G401 (cell line): ENCODE results near the gene POU5F1. TPM values are rescaled to one million over a fixed set of nuclear protein-coding genes. Genes with fewer than 3 reads are reported as not detected.

Experiments used
- DNase-seq: peaks from one replicate; pipeline ENCODE4 v3.0.0-alpha.2; 2015; ENCODE audit warnings: low spot score
- in situ Hi-C: cut with HindIII; loops from 2 replicates; pipeline ENCODE4 v1.10.0; 2016; ENCODE audit warnings: low sequenced_read_pairs, mixed read lengths
- total RNA-seq: library from RNA; depleted of rRNA; stranded (reverse); fragments of >200 nt; shearing (Covaris generic); gene quantifications from 2 replicates; pipeline ENCODE4 v1.2.3, GENCODE V29; 2014; rRNA removed

The POU5F1 gene
- total RNA-seq, 1 experiment from 2014 or later, result not detected

DNA sequence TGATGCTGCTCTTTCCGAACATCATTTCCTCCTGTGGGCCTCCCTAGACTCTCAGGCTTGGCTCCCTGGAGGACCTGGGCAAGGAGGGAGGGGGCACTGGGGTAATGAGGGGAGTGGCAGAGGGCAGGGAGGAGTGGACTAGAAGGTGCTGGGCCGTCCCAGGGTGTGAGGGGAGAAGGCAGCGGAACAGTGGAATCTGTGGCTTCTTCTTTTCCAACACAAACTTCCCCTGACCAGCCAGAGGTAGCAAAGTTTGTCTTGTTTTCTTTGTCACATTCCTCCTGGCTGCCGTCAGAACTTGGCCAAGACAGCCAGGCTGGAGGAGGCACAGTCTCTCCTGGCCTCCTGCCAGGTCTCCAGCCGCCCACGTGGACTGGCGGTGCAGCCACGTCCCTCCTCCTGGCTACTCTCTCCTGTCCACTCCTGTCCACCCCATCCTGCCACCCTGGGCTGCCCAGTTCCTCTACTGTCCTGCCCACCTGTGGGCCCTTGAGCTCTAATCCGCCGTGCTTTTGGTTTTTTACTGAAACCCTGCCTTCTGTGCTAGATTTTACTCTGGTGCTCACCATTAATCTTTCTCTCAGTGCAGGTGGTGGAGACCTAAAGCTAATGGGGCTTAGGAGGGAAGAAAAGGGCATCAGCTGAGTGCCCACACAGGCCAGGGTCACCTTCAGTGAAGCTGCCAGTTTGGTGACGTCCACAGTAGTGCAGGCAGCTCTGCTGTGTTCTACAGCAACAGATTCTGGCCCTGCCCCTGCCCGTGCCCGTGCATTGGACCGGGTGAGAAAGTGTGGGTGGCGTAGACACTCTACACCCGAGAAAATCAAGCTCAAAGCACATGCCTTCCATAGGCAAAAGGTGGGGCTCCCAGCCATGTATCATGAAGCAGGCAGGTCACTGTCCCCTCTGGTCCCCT is 47.4 kb downstream of the POU5F1 start:
- in situ Hi-C loops, result no loop called here
- DNase-seq, result peak; percentile 55

DNA sequence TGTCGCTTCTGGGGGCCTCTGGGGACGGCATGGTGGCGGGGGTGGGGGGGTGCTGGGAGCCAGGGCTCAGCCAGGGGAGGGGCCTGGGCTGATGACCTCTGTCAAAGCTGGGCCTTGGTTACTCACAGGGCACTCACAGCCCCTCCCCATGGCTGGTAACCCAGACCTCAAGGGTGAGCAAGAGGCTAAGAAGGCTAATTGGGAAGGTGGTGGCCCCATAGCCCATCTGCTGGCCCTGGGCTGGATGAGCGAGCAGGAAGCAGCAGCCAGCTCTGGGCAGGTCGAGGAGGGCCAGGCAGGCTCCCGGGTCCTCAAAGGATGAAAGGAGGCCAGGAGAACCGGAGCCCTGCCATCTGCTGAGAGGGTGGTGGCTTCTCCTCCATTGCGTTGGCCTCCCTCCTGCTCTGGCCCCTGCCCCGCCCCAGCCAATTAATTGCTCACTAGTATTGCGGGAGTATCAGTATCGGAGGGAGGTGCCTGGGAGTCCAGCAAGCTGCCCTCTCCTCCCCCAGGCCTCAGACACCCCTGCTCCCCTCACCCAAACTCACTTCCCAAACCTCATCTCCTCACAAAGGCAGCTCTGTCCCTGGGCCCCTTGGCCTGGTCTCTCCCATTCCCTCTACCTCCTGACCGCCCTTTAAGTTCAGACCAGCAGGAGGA is 49.2 kb downstream of the POU5F1 start:
- DNase-seq, result no peak
- in situ Hi-C loops, result no loop called here

DNA sequence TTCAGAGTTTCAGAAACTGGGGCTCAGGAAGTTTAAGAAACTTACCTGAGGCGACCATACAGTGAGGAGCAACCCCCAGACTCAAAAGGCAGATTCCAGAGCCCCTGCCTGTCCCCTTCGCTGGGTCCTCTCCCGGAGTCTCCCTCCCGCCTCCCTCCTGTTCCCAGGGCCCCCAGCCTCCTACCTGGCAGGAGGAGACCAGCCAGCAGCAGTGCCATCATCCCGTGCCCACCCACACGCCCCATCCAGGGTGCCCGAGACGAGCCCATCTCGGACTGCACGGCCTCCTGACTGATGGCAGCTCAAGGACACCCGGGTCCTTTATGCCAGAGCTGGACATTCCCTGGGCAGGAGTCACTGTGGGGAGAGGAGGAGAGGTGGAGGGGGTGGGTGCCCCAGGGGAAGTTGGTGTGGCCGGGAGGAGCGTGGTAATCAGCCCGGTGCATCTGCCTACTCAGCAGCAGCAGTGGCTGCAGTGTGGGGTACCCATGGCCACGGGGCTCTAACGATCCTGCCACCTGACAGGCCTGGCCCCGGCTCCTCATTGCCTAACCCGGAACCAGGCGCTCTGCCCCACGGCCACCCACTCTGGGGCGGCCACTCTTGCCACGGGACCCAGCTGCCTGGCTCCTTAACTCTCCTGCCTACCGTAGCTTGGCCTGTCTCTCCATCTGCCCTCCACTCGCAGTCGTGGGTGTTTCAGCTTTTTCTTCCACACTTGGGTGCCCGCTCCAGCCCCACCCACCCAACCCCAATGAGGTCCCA is 50.1 kb downstream of the POU5F1 start, which contains the start of gene CDSN:
Gene CDSN (minus strand): TSS at position 296 of the 765 bp plus-strand sequence. CDS start 27 bp downstream, at position 269.
- in situ Hi-C loops, result no loop called here
- no peak for DNase-seq

DNA sequence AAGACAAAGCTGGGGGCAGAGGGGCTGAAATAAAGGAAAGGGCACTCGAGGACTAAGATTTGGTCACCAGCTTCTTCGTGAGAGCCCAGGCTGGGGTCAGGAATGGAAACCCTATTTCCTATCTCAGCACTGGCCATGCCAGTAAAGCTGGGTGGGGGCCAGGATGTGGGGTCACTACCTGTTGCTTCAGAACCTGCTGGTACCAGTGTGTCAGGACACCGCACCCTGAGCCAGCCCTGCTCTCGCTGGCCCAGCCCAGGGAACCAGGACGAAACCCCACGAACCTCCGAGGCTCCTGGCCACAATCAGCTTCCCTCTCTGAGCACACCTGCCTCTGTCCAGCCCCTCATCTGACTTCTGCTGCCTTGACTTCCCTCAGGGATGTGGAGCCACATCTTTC is 52.3 kb downstream of the POU5F1 start:
- DNase-seq, result no peak
- in situ Hi-C loops, result no loop called here

DNA sequence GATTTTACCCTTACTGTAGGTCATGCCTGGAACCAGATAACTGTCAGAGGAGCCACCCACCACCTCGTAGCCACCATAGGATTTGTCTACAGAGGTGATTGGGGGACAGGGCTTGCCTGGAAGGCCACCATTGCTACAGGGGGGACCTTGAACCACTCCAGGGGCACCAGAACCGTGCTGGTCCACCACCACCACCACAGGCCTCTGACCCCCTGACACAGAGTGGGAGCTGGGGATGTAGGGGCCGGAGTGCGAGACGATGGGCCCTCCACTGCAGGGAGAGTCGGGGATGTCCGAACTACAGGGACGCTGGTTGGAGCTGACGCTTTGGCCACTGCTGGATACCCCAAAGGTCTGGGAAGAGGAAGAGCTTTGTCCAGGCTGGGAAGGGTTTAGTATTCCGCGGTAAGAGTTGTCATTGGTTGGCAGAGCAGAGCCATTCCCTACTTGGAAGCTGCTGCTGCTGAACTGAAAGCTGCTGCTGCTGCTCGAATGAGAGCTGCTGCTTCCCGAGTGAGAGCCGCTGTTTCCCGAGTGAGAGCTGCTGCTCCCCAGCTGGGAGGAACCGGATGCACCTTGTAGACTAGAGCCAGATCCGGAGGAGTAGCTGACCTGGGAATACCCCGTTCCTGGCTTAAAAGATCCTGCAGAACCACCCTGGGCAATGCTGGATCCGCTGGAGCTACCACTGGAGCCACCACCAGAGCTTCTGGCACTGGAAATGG is 53.7 kb downstream of the POU5F1 start:
- in situ Hi-C loops, result no loop called here
- DNase-seq, result no peak

DNA sequence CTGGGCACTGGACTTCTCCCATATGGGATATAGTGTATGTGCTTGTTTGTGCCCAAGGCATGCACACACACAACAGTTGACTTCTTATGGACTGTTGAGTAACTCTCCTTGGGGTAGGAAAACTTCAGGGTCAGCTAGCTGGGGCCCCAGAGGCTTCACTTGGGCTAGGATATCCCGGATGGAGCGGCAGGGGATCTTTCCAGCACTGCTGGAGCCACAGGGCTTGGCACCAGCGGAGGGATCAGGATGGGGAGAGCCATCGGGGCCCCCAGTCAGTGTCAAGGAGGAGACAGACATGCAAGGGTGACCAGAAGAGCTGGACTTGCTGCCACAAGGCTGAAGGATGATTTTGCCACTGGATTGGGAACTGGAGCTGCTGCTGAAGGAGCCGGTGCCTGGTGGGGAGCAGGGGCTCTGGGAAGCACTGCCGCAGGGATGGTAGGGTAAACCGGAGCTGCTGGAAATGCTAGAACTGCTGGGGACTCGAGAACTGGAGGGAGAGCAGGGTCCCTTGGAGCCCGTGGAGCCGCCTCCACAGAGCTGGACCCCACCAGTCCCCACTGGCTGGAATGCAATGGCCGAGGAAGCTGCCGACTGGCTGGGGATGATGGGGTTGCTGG is 54.4 kb downstream of the POU5F1 start:
- in situ Hi-C loops, result no loop called here
- no peak for DNase-seq

DNA sequence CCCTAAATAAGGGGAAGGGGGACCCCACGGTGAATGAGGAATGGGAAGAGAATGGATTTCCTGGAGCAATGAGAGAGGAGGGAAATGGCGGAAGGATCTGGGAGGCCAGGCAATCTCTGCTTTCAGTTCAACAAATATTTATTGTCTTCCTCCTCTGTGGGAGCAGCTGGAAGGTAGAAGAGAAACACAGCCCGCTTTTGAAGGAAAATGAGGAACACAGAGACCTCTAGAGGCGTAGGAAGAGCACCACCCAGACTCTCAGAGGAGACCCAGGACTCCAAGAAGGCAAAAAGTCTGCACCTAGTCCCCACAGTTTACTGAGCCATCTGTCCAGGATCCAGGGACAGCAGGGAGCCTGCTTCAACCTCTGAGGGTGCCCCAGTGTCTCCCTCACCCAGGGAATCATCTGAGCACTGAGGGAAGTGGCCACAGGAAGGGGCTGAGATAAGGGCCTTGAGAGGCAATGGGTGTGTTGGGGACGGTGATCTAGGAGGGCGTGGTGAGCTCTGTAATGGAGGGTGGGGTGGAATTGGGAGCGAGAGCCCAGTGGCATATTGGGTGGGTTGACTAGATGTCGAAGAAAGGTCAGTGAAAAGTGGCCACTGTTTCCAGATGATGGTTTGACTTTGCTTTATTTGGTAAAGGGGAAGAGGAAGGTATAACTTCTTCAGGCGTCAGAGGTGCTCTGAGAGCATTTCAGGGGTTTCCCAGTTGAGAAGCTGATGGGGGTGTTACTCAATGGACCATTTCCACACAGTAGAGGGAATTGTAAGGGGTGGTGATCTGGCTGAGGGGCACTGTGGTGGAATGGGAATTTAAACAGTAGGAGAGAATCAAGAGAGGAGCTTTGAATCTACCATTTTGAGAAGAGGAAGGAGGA is 55.3 kb downstream of the POU5F1 start:
- in situ Hi-C loops, result no loop called here

DNA sequence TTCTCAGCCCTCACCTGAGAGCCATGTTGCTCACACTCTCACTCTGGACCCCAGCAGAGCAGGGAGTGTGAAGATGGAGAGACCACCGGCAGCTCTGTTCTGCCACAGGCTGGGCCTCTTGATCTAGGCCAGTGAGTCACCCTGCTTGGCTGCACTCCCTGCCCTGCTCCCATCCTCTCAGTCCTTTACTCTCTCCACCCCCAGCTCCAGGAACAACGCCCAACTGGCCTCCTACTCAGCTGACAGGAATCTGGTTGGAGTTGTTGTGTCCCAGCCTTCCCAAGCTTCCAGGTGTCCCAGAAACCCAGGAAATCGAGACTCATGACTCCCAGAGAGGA is 56.0 kb downstream of the POU5F1 start, which contains the start of gene PSORS1C1:
Gene PSORS1C1 (plus strand): TSS at position 260 of the 338 bp plus-strand sequence. CDS start 14,833 bp downstream, outside the sequence.
- DNase-seq, result peak; percentile 23
- in situ Hi-C loops, result no loop called here

More for the DNA sequence above, 55.3 kb downstream of the POU5F1 start:
- DNase-seq, result peak; percentile 36

Other genes starting within 250 kb of the POU5F1 start
- gene SFTA2, start 238.5 kb downstream of the POU5F1 start, total RNA-seq, result not detected in 2 replicates
- gene MUCL3, start 229.7 kb downstream of the POU5F1 start, total RNA-seq, result not detected in 2 replicates
- gene MUC21, start 187.0 kb downstream of the POU5F1 start, total RNA-seq, result not detected in 2 replicates
- not detected in 2 replicates for gene MUC22, start 160.2 kb downstream of the POU5F1 start, total RNA-seq
- gene C6orf15, start 58.1 kb downstream of the POU5F1 start, total RNA-seq, result not detected in 2 replicates
- gene PSORS1C1, start 55.9 kb downstream of the POU5F1 start, total RNA-seq, result not detected in 2 replicates
- not detected in 2 replicates for gene CDSN, start 50.2 kb downstream of the POU5F1 start, total RNA-seq
- gene PSORS1C2, start 31.6 kb downstream of the POU5F1 start, total RNA-seq, result not detected in 2 replicates
- 33.6 and 37.5 TPM in 2 replicates for gene CCHCR1, start 12.9 kb downstream of the POU5F1 start, total RNA-seq
- 16.1 and 19.4 TPM in 2 replicates for gene TCF19, start 12.1 kb downstream of the POU5F1 start, total RNA-seq
- 45.5 and 52.0 TPM in 2 replicates for gene HLA-C, start 101.4 kb upstream of the POU5F1 start, total RNA-seq
- gene HLA-B, start 186.5 kb upstream of the POU5F1 start, total RNA-seq, result 9.0 and 25.4 TPM in 2 replicates
- 40.3 and 44.1 TPM in 2 replicates for gene MICA, start 232.9 kb upstream of the POU5F1 start, total RNA-seq